Measurements from ENCODE around the gene PLCXD3.
A peak's percentile ranks its signal among the peaks of the same experiment; 100 is the strongest.

The PLCXD3 gene

GRCh38 chr5:41452506-41452905, 57.9 kb downstream of the PLCXD3 start:
- H3K4me3 ChIP-seq (ENCODE audit: low read length) = no peak overlapping the region
- TF ChIP-seq, protein P1, sequence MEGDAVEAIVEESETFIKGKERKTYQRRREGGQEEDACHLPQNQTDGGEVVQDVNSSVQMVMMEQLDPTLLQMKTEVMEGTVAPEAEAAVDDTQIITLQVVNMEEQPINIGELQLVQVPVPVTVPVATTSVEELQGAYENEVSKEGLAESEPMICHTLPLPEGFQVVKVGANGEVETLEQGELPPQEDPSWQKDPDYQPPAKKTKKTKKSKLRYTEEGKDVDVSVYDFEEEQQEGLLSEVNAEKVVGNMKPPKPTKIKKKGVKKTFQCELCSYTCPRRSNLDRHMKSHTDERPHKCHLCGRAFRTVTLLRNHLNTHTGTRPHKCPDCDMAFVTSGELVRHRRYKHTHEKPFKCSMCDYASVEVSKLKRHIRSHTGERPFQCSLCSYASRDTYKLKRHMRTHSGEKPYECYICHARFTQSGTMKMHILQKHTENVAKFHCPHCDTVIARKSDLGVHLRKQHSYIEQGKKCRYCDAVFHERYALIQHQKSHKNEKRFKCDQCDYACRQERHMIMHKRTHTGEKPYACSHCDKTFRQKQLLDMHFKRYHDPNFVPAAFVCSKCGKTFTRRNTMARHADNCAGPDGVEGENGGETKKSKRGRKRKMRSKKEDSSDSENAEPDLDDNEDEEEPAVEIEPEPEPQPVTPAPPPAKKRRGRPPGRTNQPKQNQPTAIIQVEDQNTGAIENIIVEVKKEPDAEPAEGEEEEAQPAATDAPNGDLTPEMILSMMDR (conservative IDR thresholded peaks at IDR 0.05; ENCODE audit: low read depth, low read length) = no peak
- DNase-seq (ENCODE audit: low read depth) = no peak

GRCh38 chr5:41447650-41448510, 62.5 kb downstream of the PLCXD3 start:
- no peak for DNase-seq (ENCODE audit: low read depth)
- TF ChIP-seq, protein P1 (conservative IDR thresholded peaks at IDR 0.05; ENCODE audit: low read depth, low read length) = no peak
- H3K4me3 ChIP-seq (ENCODE audit: low read length) = no peak overlapping the region

DNA sequence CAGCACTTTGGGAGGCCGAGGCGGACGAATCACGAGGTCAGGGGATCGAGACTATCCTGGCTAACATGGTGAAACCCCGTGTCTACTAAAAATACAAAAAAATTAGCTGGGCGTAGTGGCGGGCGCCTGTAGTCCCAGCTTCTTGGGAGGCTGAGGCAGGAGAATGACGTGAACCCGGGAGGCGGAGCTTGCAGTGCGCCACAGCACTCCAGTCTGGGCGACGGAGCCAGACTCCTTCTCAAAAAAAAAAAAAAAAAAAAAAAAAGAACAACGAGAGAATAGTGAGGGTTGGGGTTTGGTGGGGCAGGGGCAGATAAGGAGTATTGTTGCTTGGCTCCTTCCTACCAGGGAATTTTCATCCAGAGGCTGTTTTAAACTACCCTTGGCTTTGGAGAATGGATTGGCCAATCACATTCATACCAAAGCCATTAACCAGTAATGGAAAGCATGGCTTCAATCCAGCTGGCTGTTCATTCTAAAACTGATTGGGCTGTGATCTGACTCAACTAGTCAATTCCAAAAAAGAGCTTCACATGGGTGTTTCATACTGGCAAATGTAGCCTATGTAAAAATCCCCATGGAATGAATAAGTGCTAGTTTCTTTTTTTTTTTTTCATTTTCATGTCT, 64.4 kb downstream of the PLCXD3 start:
- no peak for DNase-seq (ENCODE audit: low read depth)

GRCh38 chr5:41435276-41435675, 75.1 kb downstream of the PLCXD3 start:
- DNase-seq (ENCODE audit: low read depth) = no peak
- H3K4me3 ChIP-seq (ENCODE audit: low read length) = no peak overlapping the region
- TF ChIP-seq, protein P1 (conservative IDR thresholded peaks at IDR 0.05; ENCODE audit: low read depth, low read length) = no peak

More for the DNA sequence above, 64.4 kb downstream of the PLCXD3 start:
- TF ChIP-seq, protein P1 (conservative IDR thresholded peaks at IDR 0.05; ENCODE audit: low read depth, low read length) = no peak
- H3K4me3 ChIP-seq (ENCODE audit: low read length) = no peak overlapping the region

GRCh38 chr5:41433552-41434181, 76.7 kb downstream of the PLCXD3 start:
- TF ChIP-seq, protein P1 (conservative IDR thresholded peaks at IDR 0.05; ENCODE audit: low read depth, low read length) = peak; percentile 75
- no peak for DNase-seq (ENCODE audit: low read depth)
- H3K4me3 ChIP-seq (ENCODE audit: low read length) = no peak overlapping the region

DNA sequence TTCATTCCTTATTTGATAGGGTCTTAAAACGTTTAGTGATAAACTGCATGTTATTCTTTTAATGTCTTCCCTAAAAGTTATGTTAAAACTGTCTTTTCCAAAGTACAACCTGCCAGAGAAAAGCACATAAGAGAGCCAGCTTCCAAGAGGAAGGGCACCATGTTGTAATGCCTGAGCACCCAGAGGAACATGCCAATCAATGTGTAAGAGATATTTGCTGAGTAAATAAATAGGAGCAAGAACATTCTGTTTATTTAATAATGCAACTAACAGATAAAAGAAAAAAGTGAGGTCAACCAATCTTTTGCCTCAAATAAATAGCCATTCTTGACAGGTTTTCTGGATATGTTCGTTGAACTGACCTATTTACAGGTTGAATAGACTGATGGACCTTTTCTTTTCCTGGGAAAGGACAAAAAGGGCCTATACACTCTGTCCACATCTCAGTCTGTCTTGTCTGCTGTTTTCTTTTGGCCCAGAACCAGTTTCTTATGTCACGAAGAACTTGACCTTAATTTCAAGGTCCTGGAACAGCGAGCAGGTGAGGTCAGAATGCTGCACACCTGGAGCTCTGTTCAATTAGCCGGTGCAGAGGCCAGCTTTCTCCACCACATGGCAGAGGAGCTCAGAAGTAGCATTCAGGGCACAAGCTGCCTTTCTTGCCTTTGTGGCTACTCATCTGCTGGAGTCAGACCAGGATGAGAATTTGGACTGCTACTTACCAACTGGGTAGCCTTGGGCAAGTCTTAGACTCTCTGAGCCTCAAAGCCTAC, 77.7 kb downstream of the PLCXD3 start:
- TF ChIP-seq, protein P1 (conservative IDR thresholded peaks at IDR 0.05; ENCODE audit: low read depth, low read length) = no peak
- no peak for DNase-seq (ENCODE audit: low read depth)
- no peak overlapping the region for H3K4me3 ChIP-seq (ENCODE audit: low read length)
